ENCODE measurements around the gene RASAL2.
"Not testable (repeated sequence)": the region's sequence is repeated elsewhere in the genome, so short reads cannot be mapped to it uniquely, and the experiment has no call there.

The RASAL2 gene

GRCh38 chr1:178388418-178389145, 294.7 kb downstream of the RASAL2 start:
- no peak overlapping the region for H3K4me3 ChIP-seq (ENCODE audit: control insufficient read depth, low read depth, low read length)
- TF ChIP-seq CTCF (IDR thresholded peaks at IDR 0.05; ENCODE audit: control insufficient read depth, insufficient read depth, low read depth, low read length, missing control alignments): no peak
- no peak for DNase-seq (ENCODE audit: low read depth)

GRCh38 chr1:178389441-178389840, 295.5 kb downstream of the RASAL2 start:
- no peak for TF ChIP-seq CTCF (IDR thresholded peaks at IDR 0.05; ENCODE audit: control insufficient read depth, insufficient read depth, low read depth, low read length, missing control alignments)
- DNase-seq (ENCODE audit: low read depth): no peak
- H3K4me3 ChIP-seq (ENCODE audit: control insufficient read depth, low read depth, low read length): no peak overlapping the region

GRCh38 chr1:178390280-178390679, 296.4 kb downstream of the RASAL2 start:
- not testable (repeated sequence) for DNase-seq (ENCODE audit: low read depth); H3K4me3 ChIP-seq (ENCODE audit: control insufficient read depth, low read depth, low read length)

GRCh38 chr1:178393370-178393769, 299.5 kb downstream of the RASAL2 start:
- H3K4me3 ChIP-seq (ENCODE audit: control insufficient read depth, low read depth, low read length): no peak overlapping the region
- no peak for DNase-seq (ENCODE audit: low read depth)
- no peak for TF ChIP-seq CTCF (IDR thresholded peaks at IDR 0.05; ENCODE audit: control insufficient read depth, insufficient read depth, low read depth, low read length, missing control alignments)

- no peak for TF ChIP-seq CTCF (IDR thresholded peaks at IDR 0.05; ENCODE audit: control insufficient read depth, insufficient read depth, low read depth, low read length, missing control alignments)
- H3K4me3 ChIP-seq (ENCODE audit: control insufficient read depth, low read depth, low read length): no peak overlapping the region
- DNase-seq (ENCODE audit: low read depth): no peak
Observed at GRCh38 chr1:178396789-178397188, 302.9 kb downstream of the RASAL2 start.

- no peak overlapping the region for H3K4me3 ChIP-seq (ENCODE audit: control insufficient read depth, low read depth, low read length)
- no peak for TF ChIP-seq CTCF (IDR thresholded peaks at IDR 0.05; ENCODE audit: control insufficient read depth, insufficient read depth, low read depth, low read length, missing control alignments)
- no peak for DNase-seq (ENCODE audit: low read depth)
Observed at GRCh38 chr1:178397678-178398077, 303.8 kb downstream of the RASAL2 start.

GRCh38 chr1:178399177-178399728, 305.3 kb downstream of the RASAL2 start:
- H3K4me3 ChIP-seq (ENCODE audit: control insufficient read depth, low read depth, low read length): no peak overlapping the region
- TF ChIP-seq CTCF (IDR thresholded peaks at IDR 0.05; ENCODE audit: control insufficient read depth, insufficient read depth, low read depth, low read length, missing control alignments): no peak
- no peak for DNase-seq (ENCODE audit: low read depth)
